GM10248 (cell line): ENCODE measurements around the gene MMP17.

ENCODE experiments used
- CTCF ChIA-PET: fragments of 300-600 bp; sonication (Branson Sonifier 250); formaldehyde crosslinking; extraction: SDS; loops from one replicate; lab custom pipeline; 2021; ENCODE audit warnings: antibody characterized with exemption; lab: Yijun Ruan, JAX
- POLR2A ChIA-PET: fragments of 350-650 bp; sonication (Branson Sonifier 250); formaldehyde crosslinking; extraction: SDS; loops from one replicate; lab custom pipeline; 2020; ENCODE audit warnings: antibody characterized with exemption; lab: Yijun Ruan, JAX
- DNase-seq: peaks from one replicate; pipeline ENCODE4 v3.0.0; 2012; ENCODE audit errors: extremely low spot score
- CTCF ChIP-seq: IDR thresholded peaks from 2 replicates; pipeline ENCODE4 v1.5.1; 2012; ENCODE audit warnings: mild to moderate bottlenecking, low read depth; ENCODE audit errors: extremely low read depth, missing control alignments, control extremely low read depth

The MMP17 gene

GRCh38 chr12:131862084-131862441, 33.9 kb downstream of the MMP17 start:
- DNase-seq = no peak
- ChIA-PET POLR2A (no interaction called here), CTCF (interaction anchor here (1.1 to 1.2 kb wide), 2 partner anchors 26 to 757 kb away, joined by 3 read pairs; no protein-coding TSS in a partner anchor)
- no peak for TF ChIP-seq CTCF

- ChIA-PET CTCF (interaction anchor here (1.1 kb wide), 1 partner anchor 758 kb away, joined by 3 read pairs; no protein-coding TSS in a partner anchor), POLR2A (no interaction called here)
- no peak for DNase-seq
- TF ChIP-seq CTCF = no peak
These were observed 34.4 kb downstream of the MMP17 start for GRCh38 chr12:131862600-131862993.

GRCh38 chr12:131862994-131863710, 35.0 kb downstream of the MMP17 start:
- no peak for DNase-seq
- TF ChIP-seq CTCF = no peak
- CTCF ChIA-PET = interaction anchor here (1.1 kb wide), 1 partner anchor 758 kb away, joined by 3 read pairs; no protein-coding TSS in a partner anchor
- POLR2A ChIA-PET = no interaction called here

GRCh38 chr12:131863711-131864396, 35.7 kb downstream of the MMP17 start:
- POLR2A ChIA-PET = no interaction called here

GRCh38 chr12:131864469-131864868, 36.3 kb downstream of the MMP17 start:
- CTCF ChIA-PET = no interaction called here
- DNase-seq = no peak
- TF ChIP-seq CTCF = no peak
- POLR2A ChIA-PET = no interaction called here

More at GRCh38 chr12:131863711-131864396, 35.7 kb downstream of the MMP17 start:
- CTCF ChIA-PET = no interaction called here
- DNase-seq = no peak
- TF ChIP-seq CTCF = no peak

- TF ChIP-seq CTCF = no peak
- no peak for DNase-seq
- ChIA-PET POLR2A (no interaction called here), CTCF (no interaction called here)
These were observed 37.1 kb downstream of the MMP17 start for GRCh38 chr12:131865180-131865875.
